Head of caudate nucleus (tissue), 42 donors: Measurements from ENCODE around the gene LIM2.
"Not testable (repeated sequence)": the region's sequence is repeated elsewhere in the genome, so short reads cannot be mapped to it uniquely, and the experiment has no call there.

Experiments
- DNase-seq, 42 donors: peaks; one replicate each; pipeline versions ENCODE4 v3.0.0 to v3.0.0-alpha.2; 2020 to 2021; ENCODE audit warnings: mixed read lengths in 7 of 42
- intact Hi-C: fragments of 100-400 bp; cut with DNase I; formaldehyde crosslinking; loops from one replicate; pipeline ENCODE4 v1.15.0; 2022

LIM2 gene

GRCh38 chr19:51387924-51388389, at the start of gene LIM2:
LIM2 (minus strand) TSS chr19:51387974; CDS start chr19:51387443, 531 bp downstream.
- DNase-seq = no peak
- intact Hi-C loops = no loop called here

DNA sequence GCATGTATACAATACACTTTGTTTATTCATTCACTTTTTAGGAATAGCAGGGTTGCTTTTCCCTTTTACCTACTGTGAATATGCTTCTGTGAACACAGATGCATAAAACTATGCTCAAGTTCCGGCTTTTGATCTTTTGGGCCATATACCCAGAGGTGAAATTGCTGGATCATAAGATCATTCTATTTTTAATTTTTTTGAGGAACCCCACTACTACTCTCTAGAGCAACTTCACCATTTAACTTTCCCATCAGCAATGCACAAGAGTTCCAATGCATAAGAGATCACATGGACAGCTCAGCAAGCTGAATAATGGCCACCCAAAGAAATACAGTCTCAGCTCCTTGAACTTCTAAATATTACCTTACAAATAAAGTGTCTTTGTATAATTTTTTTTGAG, 46.7 kb upstream of the LIM2 start:
- intact Hi-C loops = no loop called here
- DNase-seq = no peak

DNA sequence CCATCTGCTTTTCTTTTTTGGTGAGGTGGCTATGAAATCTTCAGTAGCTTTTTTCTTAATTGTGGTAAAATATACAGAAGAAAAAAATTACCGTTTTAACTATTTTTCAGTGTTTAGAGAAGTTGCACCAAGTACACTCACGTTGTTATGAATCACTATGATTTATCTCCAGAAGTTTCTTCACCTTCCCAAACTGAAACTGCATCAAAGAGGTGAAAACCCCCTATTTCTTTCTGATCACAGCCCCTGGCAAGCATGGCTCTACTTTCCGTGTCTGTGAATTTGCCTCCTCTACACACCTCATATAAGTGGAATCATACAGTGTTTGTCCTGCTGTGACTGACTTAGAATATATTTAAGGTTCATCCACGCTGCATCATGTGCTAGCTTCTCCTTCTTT, 45.3 kb upstream of the LIM2 start:
- no peak for DNase-seq
- intact Hi-C loops = no loop called here

DNA sequence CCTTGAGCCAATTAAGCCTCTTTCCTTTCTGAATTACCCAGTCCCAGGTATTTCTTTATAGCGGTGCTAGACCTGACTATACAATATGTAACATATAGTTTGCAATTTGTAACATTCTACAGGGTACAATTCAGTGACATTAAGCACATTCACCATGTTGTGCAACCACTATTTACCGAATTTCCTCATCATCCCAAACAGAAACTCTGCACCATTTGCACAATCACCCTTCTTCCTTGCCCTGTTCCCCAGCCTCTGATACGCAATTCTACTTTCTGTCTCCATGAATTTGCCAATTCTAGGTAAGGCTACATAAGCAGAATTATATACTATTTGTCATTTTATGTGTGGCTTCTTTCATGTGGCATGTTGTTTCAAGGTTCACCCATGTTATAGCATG, 43.4 kb upstream of the LIM2 start:
- intact Hi-C loops = no loop called here
- DNase-seq = no peak

DNA sequence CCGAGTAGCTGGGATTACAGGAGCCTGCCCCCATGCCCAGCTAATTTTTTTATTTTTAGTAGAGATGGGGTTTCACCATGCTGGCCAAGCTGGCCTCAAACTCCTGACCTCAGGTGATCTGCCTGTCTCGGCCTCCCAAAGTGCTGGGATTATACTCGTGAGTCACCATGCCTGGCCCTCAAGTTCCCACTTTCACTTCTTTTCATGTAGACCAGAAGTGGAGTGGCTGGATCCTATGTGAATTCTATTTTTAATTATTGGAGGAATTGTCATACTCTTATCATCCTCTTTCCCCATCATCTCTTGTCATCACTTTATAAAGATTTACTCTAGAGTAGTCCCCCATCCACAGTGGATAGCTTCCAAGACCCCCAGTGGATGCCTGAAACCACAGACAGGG, 42.4 kb upstream of the LIM2 start:
- intact Hi-C loops = no loop called here

GRCh38 chr19:51427201-51427600, 39.4 kb upstream of the LIM2 start:
- intact Hi-C loops = no loop called here
- DNase-seq = peak in 14 of 42 donors; percentile 14 to 64 (median 30)

More for the DNA sequence above, 42.4 kb upstream of the LIM2 start:
- no peak for DNase-seq

- intact Hi-C loops = no loop called here
- peak; percentile 25 to 92 (median 78) for DNase-seq
Measured at GRCh38 chr19:51422053-51422448, 34.3 kb upstream of the LIM2 start.

DNA sequence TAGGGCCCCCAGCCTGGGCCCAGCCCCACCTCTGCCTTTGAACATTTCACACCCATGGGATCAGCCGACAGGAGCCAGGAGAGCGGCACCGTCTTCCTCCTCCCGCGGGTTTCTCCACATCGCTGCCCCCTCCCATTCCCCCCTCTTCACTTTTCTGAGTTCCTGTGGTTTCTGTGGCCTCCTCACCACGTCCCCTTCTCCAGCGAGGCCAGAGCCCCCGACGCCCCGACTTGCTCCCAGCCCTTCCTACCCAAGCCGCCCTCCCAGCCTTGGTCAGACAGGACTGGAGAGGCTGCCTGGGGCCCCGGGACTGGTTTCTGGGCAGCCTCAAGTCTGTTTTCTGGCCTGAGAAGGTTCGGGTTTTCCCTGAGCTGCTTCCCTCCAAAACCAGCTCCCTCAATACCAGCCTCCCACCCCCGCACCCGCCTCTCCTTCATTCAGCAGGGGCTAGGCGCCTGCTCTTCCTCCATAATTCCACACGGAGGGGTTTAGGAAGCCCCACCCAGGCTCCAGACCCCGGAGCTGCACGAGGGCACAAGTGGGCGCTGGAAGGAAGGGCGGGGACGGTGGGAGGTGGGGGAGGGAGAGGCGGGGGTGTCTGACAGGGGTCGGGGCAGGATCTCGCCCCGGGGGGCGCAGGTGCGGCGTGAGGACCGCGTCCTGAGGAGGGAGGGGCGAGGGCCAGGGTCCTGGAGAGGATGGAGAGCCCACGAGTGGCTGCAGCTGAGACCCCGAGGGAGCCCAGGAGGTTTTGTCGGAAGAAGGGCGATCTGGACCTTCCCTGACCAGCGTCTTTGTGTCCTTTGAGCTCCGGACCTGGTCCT, 33.7 kb upstream of the LIM2 start:
- intact Hi-C loops = no loop called here
- peak in 2 of 42 donors; percentile 21 to 23 for DNase-seq

GRCh38 chr19:51420511-51420910, 32.7 kb upstream of the LIM2 start:
- intact Hi-C loops, DNase-seq: not testable (repeated sequence)

GRCh38 chr19:51418707-51419106, 30.9 kb upstream of the LIM2 start:
- DNase-seq = no peak
- intact Hi-C loops = no loop called here

GRCh38 chr19:51417810-51418157, 30.0 kb upstream of the LIM2 start:
- intact Hi-C loops = no loop called here
- no peak for DNase-seq

DNA sequence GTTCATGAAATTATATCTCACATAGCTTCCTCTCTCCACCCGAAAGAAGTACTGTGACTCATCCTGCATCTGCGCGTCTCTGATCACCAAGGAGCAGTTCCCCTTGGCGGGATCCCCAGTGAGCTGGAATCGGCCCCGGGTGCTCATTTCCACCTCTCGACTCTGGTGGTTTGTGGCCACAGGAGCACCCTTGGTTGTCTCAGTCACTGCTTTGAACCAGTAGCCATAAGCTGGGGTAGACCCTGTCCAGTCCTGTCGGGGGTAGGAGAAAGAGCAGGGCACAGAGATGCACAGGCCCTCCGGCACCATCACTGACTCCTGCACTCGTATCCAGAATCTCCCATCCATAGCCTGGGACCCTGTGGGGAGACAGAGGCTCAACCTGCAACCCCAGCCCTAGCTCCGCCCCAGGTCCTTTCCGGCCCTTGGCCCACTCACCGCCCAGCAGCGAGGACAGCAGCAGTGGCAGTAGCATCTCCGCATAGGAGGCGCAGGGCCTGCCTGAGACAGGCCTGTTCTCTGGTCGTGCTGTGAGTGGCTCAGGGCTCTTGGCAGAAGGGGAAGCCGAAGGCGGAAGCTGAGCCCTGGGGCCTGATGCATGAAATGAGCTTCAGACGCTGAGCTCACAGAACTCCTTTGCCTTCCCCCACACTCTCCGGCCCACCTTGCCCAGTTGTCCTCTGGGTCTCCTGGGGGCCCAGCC, 29.5 kb upstream of the LIM2 start, which contains the start of gene SIGLEC10:
Gene SIGLEC10, minus strand, starts transcription at position 536 of the 703 bp plus-strand sequence. Its CDS starts 61 bp downstream, at position 475.
- intact Hi-C loops = no loop called here
- DNase-seq = peak in 34 of 42 donors; percentile 11 to 67 (median 40)

- DNase-seq, intact Hi-C loops: not testable (repeated sequence)
Measured at GRCh38 chr19:51416422-51416821, 28.6 kb upstream of the LIM2 start.

- no peak for DNase-seq
- intact Hi-C loops = no loop called here
Measured at GRCh38 chr19:51415187-51415586, 27.4 kb upstream of the LIM2 start.

DNA sequence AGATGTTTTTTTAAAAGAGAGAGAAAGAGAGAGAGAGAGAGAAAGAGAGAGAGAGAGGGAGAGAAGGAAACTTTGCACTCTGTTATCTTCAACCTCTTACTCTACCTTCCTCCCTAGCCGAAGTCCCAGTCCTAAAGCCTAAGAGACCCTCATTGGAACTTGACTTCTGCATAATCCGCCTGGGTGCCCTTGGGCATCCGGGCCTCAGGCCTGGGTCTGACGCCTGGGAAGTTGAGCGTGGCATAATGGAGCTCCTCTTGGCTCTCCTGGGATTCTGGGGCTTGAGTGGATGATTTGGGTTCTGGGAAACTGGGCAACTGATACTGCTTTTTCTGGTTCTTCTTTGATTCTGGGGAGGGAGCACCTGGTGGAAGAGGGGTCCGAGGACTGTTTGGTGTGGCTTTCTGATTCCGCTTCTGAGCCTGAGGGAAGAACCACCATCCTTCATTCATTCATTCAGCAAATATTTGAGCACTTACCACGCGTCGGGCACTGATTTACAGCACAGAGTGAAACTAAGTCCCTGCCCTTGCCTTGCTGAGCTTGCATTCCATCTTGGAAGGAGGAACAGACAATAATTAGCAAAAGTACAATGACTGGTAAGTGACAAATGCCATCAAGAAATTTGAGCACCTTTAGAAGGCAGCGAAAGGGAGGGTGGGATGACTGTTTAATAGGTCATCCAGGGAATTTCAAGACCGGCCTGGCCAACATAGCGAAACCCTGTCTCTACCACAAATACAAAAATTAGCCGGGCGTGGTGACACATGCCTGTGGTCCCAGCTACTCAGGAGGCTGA, 23.4 kb upstream of the LIM2 start:
- DNase-seq = no peak
- intact Hi-C loops = no loop called here

DNA sequence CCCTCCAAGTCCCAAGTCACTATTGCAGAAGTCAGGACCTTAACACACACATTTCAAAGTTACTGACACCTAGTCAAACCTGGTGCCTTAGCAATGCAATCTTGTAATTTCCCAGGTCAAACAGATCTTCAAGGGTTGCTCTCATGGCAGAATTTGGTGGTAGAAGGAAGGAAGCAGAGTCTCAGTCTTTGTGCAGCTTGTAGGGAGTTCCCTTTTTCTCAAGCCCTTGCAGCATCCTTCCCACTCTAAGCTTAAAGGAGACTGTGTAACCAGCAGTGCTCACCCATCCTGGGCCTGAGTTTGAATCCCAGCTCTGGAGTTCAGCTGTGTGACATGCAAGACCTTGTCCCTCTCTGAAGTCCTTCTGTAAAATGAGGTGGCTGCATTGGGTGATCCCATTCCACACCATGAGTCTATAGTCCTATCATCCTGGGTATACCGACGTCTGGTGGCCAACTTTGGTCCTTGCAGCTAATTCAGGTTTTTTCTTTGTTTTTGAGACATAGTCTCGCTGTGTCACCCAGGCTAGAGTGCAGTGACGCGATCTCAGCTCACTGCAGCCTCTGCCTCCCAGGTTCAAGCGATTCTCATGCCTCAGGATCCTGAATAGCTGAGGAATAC, 19.8 kb upstream of the LIM2 start:
- intact Hi-C loops = no loop called here
- peak in 1 of 42 donors; percentile 17 for DNase-seq

- intact Hi-C loops = no loop called here
- DNase-seq = no peak
Measured at GRCh38 chr19:51402117-51402516, 14.3 kb upstream of the LIM2 start.

DNA sequence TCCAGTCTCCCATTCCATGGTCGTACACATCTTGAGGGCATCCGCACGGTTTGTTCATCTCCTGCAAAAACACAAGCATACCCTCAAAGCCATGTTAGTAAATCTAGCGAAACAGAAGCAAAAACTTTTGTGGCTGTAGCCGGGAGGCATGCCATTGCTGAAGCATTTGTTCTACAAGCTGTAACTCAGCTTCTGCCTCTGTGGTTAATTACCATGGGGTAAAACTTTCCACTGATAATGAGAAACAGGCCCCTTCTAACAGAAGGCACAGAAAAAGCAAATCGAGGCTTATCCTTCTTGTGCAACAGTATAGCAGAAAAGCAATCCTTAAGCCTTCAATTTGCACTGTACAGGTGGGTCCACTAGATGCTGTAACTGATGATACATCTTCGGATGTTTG, 12.2 kb upstream of the LIM2 start:
- intact Hi-C loops = not testable (repeated sequence)

GRCh38 chr19:51399231-51399630, 11.5 kb upstream of the LIM2 start:
- intact Hi-C loops = no loop called here
- no peak for DNase-seq

More for the DNA sequence above, 12.2 kb upstream of the LIM2 start:
- not testable (repeated sequence) for DNase-seq
